CD4-positive, alpha-beta T cell treated with Interleukin-21 for 1 hour (primary cell): ENCODE results near the gene NR2C2AP.
"Not testable (repeated sequence)": the region's sequence is repeated elsewhere in the genome, so short reads cannot be mapped to it uniquely, and the experiment has no call there.

ENCODE experiments used
- DNase-seq: peaks from one replicate; pipeline ENCODE4 v3.0.0-alpha.2; 2020

The NR2C2AP gene

GRCh38 chr19:19179548-19180441 lies 23.4 kb downstream of the NR2C2AP start:
- no peak for DNase-seq

GRCh38 chr19:19176950-19177349 lies 26.3 kb downstream of the NR2C2AP start:
- no peak for DNase-seq

DNA sequence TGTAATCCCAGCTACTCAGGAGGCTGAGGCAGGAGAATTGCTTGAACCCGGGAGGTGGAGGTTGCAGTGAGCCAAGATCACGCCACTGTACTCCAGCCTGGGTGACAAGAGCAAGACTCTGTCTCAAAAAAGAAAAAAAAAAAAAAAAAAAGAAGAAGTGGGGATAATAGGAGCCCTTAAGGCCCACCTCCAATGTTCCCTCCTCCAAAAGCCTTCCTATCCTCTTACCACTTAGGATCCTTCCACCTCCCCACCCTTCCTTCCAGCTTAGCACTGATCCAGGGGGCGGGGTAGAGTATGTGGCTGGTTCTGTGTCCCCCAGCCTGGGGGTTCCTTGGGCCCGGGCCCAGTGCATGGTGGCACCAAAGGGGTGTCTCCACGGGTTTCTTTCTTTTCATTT lies 30.0 kb downstream of the NR2C2AP start:
- DNase-seq = not testable (repeated sequence)

- no peak for DNase-seq
Measured at GRCh38 chr19:19171821-19172532, 31.2 kb downstream of the NR2C2AP start.

GRCh38 chr19:19170873-19171672 lies 32.1 kb downstream of the NR2C2AP start:
- no peak for DNase-seq

DNA sequence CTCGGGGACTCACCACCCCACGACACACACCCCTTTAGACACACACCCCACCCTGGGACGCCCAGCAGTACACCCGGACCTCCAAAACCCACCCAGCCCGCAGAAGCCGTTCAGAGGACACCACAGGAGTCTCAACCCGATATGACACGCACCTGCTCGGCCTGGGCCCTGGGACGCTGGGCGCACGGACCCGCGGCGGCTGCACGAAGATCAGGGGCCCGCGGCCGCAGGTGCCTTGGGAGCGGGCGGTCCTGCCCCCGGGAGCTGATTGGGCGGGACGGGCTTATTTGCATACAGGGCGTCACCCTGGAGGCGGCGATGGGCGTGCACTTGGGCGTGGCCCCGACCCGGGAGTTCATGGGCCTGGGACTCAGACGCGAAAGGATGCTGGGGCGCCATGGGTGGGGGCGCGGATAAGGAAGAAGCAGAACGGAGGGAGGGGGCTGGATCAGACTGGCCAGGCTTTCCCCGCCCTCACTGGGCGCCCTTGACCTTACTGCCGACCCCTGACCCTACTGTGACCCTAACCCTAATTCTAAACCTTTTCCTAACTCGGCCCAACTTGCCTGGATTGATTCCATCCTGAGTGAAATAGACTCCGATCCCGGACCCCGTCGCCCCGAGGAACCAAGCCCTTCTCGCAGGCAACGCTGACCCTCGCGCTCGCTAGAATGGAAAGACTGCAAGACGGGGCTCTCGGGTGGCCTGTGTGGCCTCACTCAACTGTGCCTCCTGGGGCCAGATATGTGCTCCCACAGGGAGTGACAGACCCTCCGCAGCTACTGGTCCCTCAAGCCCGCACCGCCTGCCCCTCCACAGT lies 33.0 kb downstream of the NR2C2AP start, which contains the start of gene MEF2B:
Gene MEF2B (minus strand): TSS at position 211 of the 820 bp plus-strand sequence. CDS start 19,528 bp downstream, outside the sequence.
- DNase-seq = peak; percentile 74

DNA sequence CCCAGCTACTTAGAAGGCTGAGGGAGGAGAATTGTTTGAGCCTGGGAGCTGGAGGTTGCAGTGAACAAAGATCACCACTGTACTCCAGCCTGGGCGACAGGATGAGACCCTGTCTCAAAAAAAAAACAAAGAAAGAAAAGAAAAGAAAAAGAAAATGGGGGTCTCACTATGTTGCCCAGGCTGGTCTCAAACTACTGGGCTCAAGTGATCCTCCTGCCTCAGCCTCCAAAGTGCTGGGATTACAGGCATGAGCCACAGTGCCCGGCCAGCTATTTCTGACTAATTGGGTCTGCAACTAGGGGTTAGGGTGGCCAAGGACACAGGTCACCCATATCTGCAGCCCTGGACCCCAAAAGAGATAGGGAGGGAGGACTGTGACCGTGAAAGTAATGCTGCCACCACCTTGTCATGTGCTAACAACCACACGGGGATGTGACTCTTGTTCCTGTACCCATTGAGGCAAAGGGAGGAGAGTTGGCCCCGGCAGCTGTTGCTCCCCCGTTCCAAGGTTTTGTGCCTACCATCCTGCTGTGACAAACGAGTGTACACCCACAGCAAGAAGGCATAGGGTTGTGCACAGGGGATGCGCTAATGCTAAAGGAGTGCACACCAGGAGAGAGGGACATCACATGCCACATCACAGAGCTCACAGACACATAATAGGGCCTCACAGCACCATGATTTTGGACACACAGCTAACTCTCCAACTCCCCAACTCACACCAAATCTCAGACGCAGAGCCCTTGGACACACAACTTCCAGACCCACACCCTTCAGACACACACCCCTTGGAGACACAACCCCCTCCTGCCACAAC lies 33.8 kb downstream of the NR2C2AP start:
- no peak for DNase-seq

DNA sequence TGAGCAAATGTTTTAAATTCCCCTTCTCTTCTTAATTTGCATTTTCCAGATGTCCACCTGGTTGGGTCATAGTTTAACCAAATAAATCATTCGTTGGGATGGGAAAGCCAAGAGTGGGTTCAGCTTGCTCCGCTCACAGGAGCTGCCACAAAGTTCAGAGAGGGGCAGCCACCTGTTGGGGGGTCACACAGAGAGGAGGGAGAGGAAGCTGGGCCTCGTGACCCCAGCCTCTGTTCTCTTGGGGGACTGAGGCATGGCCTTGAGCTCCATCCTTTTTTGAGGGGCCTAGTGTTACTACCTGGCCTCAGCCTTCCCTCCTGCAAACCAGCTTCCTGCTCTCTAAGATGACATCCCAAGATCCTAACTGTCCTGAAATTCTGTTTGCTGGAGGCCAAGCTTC lies 35.6 kb downstream of the NR2C2AP start:
- DNase-seq = no peak

DNA sequence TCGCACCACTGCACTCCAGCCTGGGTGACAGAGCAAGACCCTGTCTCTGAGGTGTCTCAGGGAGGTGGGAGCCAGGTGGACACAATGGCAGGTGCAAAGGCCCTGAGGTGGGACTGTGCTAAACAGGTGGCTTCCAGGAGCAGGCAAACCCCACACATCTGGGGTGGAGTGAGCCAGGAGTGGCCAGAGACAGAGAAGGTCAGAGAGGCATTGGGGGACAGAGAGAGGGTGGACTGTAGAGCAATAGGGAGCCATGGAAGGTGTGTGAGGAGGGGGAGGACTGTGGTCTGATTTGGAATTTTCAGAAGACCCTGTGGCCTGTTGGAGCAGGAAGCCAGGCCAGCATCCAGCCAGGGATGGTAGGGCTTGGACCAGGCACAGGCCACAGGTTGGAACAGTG lies 37.8 kb downstream of the NR2C2AP start:
- no peak for DNase-seq

GRCh38 chr19:19162495-19162894 lies 40.7 kb downstream of the NR2C2AP start:
- no peak for DNase-seq

GRCh38 chr19:19160461-19161035 lies 42.7 kb downstream of the NR2C2AP start:
- DNase-seq = no peak

- no peak for DNase-seq
Measured at GRCh38 chr19:19159534-19159933, 43.7 kb downstream of the NR2C2AP start.

- no peak for DNase-seq
Measured at GRCh38 chr19:19157808-19158207, 45.4 kb downstream of the NR2C2AP start.

- no peak for DNase-seq
Measured at GRCh38 chr19:19155495-19156219, 47.6 kb downstream of the NR2C2AP start.

DNA sequence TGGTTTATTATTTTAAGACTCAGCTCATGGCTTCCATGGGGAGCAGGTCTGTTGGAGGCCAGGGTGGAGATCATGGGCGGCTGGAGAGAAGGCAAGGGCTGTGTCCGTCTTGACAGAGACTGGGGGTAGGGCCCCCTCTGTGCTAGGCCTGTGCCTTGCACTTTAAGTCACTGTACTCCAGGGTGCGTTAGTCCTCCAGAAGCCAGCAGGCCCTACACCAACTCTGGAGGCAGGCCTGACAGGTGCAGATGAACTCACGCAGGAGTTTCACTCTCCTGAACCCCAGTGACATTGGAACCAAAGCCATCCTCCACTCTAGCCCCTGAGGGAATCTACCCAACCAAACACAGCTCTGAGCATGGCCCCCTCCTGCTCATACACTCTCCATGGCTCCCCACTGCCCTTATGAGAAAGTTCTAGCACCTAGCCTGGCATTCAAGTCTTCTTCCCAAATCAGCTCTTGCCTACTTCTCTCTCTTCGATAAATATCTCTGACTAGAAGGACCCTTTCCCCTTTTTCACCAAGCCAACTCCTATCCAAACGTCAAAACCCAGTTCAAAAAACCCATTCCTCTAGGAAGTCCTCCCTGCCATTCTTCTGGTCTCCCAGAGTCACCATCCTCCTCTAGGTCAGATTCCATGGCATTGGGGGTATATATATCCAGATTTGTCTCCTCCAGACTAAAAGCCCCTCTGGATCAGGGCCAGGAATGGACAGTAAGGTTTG lies 48.3 kb downstream of the NR2C2AP start:
- no peak for DNase-seq

GRCh38 chr19:19152668-19153384 lies 50.4 kb downstream of the NR2C2AP start:
- DNase-seq = no peak

- DNase-seq = no peak
Measured at GRCh38 chr19:19151418-19151817, 51.8 kb downstream of the NR2C2AP start.
